Anterior cingulate cortex (tissue), 58 donors: ENCODE measurements around the gene WNT10A.
"Not testable (repeated sequence)": the region's sequence is repeated elsewhere in the genome, so short reads cannot be mapped to it uniquely, and the experiment has no call there.

Experiments used
- DNase-seq, 58 donors: peaks; one replicate each; lab custom pipeline; 2025; lab: John Stamatoyannopoulos, UW

The WNT10A gene

DNA sequence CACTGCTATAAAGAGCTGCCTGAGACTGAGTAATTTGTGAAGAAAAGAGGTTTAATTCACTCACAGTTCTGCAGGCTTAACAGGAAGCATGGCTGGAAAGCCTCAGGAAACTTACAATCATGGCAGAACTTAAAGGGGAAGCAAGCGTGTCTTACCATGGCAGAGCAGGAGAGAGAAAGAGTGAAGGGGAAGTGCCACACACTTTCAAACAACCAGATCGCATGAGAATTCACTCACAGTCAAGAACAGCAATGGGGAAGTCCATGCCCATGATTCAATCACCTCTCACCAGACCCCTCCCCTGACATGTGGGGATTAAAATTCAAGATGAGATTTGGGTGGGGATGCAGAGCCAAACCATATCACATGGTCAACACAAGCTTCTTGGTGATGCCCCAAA lies 44.1 kb downstream of the WNT10A start:
- no peak for DNase-seq

DNA sequence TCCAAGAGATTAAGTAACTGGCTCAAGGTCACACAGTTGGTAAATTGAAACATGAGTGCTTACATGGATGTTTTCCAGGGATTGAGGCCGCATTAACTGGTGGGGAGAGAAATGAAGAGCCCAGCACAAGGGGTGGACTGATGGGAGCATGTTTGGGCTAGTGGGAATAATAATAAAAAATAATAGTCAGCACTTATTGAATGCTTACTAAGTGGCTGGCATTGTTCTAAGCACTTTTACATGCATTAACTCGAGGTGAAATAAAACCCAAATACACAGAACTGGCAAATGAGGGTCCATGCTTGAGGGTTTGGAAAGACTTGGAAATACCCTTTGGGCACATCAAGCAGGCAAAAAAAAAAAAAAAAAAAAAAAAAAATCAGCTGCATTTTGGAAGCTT lies 44.8 kb downstream of the WNT10A start:
- DNase-seq = no peak

DNA sequence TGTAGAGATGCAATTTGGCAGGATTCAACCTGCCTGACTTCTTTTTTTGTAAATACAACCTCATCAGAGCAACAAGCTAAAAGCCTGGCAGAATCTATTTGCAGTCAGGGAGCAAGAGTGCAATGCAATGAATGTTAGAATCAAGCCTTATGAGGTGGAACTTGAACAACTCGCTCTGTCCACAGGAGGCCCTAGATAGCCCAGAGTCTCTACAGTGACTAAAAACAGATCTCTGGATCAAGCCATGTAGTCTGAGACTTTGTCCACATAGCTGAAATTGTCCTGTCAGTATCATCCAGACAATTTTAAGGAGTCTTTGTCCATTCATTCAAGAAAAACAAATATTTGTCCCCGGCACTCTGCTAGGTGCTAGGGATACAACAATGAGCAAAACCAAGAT lies 46.8 kb downstream of the WNT10A start:
- DNase-seq = no peak

DNA sequence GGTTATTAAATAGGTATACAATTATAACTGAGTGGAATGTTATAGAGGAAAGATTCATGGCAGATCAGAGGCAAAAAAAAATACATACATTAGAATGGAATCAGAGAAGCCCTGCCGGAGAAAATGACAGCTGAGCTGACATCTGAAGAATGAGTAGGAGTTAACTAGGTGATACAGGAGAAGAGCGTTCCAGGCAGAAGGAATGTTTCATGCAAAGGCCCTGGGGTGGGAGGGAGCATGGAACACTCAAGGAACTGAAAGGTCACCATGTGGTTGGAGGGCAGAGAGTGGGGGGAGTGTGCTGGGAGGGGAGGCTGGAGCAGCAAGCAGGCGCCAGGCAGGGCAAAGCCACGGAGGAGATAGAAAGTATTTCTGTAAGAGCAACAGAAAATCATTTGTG lies 47.2 kb downstream of the WNT10A start:
- no peak for DNase-seq

DNA sequence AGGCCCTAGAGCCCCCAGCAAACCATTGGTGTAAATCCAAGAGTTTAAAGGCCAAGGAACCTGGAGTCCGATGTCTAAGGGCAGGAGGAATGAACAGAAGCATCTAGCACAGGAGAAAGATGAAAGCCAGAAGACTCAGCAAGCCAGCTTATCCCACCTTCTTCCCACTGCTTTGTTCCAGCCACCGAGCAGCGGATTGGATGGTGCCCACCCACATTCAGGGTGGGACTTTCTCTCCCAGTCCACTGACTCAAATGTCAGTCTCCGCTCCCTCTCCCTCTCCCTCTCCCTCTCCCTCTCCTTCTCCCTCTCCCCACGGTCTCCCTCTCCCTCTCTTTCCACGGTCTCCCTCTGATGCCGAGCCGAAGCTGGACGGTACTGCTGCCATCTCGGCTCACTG lies 49.8 kb downstream of the WNT10A start:
- peak in 8 of 58 donors; percentile 5 to 46 (median 24) for DNase-seq

DNA sequence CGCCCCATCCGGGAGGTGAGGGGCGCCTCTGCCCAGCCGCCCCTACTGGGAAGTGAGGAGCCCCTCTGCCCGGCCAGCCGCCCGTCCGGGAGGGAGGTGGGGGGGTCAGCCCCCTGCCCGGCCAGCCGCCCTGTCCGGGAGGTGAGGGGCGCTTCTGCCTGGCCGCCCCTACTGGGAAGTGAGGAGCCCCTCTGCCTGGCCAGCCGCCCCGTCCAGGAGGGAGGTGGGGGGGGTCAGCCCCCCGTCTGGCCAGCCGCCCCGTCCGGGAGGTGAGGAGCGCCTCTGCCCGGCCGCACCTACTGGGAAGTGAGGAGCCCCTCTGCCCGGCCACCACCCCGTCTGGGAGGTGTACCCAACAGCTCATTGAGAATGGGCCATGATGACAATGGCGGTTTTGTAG lies 51.1 kb downstream of the WNT10A start:
- not testable (repeated sequence) for DNase-seq
